Sigmoid colon (tissue), 3 donors: ENCODE measurements around the gene SMARCAL1.

ENCODE experiments used
- POLR2A ChIP-seq, 2 donors: fragments of 450-650 bp; IDR thresholded peaks; one replicate each; pipeline ENCODE4 v1.6.1; 2016; ENCODE audit warnings: antibody characterized with exemption in 2 of 2, mild to moderate bottlenecking in 2 of 2, moderate library complexity in 2 of 2
- TF ChIP-seq, protein P1 (sequence below), 4 experiments: fragments of 450-650 bp in 3 of 4; fragments of 200-600 bp in 1 of 4; IDR thresholded peaks; one replicate each; pipeline ENCODE4 v1.5.1; 2016 to 2019; ENCODE audit warnings: antibody characterized with exemption in 4 of 4, mild to moderate bottlenecking in 3 of 4, moderate library complexity in 2 of 4

DNA sequence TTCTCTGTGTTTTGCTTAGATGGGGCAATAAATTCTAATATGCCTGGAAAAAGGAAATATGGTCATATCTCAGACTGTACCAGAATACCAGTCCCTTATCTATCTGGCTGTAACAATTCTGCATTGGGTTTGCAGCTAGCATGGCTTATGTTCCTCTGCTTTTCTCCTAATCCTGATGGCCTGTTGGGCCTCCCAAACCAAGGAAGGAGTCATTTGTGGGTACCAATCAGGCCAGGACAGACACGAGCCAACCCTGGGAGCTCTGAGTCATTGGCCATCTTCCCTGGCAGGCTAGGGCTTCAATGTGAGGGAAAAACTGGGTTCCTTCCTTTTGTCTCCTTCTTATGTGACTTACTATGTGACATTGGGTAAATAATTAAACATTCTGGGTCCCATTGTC, 12.0 kb downstream of the SMARCAL1 start:
- TF ChIP-seq, protein P1, sequence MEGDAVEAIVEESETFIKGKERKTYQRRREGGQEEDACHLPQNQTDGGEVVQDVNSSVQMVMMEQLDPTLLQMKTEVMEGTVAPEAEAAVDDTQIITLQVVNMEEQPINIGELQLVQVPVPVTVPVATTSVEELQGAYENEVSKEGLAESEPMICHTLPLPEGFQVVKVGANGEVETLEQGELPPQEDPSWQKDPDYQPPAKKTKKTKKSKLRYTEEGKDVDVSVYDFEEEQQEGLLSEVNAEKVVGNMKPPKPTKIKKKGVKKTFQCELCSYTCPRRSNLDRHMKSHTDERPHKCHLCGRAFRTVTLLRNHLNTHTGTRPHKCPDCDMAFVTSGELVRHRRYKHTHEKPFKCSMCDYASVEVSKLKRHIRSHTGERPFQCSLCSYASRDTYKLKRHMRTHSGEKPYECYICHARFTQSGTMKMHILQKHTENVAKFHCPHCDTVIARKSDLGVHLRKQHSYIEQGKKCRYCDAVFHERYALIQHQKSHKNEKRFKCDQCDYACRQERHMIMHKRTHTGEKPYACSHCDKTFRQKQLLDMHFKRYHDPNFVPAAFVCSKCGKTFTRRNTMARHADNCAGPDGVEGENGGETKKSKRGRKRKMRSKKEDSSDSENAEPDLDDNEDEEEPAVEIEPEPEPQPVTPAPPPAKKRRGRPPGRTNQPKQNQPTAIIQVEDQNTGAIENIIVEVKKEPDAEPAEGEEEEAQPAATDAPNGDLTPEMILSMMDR (IDR thresholded peaks at IDR 0.05), result no peak
- no peak for TF ChIP-seq POLR2A (IDR thresholded peaks at IDR 0.05)
